Measurements from ENCODE around the gene DPH1.

Gene DPH1

DNA sequence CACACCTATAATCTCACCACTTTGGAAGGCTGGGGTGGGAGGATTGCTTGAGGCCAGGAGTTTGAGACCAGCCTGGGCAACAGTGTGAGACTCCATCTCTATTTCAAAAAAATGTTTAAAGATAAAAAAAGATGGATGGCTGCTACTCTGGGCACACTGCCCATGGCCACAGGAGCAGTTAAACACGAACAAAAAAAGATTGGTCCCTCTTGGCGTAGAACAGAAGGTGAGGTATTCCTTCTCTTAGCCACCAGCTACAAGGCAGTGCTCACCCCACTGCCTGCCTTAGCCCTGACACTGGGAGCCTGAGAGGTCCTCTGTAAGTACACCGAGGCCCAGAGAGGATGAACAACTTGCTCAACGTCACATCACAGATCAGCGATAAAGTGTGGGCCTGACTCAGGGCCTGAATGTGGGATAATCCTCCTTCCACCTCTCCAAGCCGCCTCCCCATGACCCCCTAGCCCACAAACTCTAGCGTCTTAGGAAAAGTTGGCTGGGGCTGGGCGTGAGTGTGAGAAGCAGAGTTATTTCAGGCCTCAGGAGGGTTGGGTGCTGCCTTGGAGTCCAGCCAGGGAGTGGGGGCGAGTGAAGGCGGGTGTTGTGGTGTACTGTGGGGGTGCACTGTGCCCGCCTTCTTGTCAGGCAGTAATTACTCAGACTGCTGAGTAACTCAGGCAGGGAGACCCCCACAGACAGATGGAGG is 2.3 kb upstream of the DPH1 start:
- DNase-seq (ENCODE audit: low read depth in 2 of 2), result no peak

DNA sequence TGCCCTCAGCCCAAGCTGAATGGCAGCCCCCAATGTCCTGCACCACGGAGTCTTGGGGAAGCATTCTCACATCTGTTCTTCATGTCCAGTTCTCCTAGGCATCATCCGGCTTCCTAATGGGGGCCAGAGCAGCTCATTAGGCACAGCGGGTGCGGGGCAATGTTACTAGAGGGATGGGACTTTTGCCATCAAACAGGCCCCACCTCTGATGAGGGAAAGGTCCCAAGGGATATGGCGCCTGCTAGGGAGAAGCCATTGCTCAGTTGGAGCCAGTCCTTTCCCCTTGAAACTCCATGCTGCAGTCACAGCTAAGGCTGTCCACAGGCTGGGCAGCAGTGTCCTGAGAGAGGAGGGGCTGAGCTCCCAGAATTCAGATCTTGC is 1.7 kb upstream of the DPH1 start:
- no peak for DNase-seq (ENCODE audit: low read depth in 2 of 2)

DNA sequence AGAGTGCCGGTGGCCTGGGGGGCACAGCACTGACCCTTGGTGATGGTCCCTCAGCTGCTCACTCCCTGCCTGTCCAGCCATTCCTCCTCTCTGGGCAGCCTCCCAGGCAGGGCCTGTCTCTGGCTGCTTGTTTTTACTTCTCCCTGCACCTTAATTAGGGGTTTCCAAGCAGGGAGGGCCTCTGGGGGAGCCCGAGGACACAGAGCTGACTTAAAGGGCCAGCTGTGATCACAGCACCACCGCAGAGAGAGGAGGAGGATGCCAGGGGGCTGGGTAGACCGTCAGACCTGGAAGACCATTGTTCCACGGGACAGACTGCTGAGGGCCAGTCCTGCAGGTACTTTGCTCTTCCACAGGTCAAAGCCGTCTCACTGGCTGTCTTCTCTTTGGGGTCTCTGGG is 1.2 kb upstream of the DPH1 start:
- DNase-seq (ENCODE audit: low read depth in 2 of 2), result no peak

DNA sequence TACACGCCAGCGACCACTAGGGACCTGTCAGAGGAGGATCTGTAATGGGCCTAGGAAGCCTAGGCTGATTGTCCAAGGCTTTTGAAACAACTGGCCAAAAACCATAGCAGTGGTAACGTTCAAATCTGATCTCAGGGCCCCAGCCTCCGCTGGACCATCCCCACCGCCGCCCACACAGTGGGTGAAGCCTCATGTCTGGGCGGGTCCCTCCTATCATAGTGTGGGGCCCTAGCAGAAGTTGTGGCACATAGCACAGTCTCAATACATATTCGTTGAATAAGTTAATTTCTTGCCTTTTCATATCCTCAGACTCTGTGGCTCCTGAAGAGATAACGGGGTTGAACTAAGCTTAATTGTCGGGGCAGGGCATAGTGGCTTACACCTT is 818 bp downstream of the DPH1 start:
- no peak for DNase-seq (ENCODE audit: low read depth in 2 of 2)

DNA sequence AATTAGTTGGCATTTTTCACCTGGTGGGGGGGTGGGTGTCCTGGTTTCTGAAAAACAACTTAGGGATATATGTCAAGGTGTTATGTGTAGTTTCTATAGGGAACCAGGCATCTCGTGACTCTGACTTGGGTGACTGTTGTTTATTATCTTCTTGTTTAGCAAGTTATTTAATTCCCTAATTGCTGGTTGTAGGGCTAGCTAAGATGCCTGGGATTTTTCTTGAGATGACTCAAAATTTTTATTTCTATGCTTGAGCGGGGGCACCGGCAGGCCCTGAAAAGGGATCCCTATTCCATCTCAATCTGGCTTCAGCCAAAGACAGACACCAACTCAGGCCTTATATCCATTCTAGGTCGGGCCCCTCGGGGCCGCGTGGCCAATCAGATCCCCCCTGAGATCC is 3.2 kb downstream of the DPH1 start:
- DNase-seq (ENCODE audit: low read depth in 2 of 2), result no peak

DNA sequence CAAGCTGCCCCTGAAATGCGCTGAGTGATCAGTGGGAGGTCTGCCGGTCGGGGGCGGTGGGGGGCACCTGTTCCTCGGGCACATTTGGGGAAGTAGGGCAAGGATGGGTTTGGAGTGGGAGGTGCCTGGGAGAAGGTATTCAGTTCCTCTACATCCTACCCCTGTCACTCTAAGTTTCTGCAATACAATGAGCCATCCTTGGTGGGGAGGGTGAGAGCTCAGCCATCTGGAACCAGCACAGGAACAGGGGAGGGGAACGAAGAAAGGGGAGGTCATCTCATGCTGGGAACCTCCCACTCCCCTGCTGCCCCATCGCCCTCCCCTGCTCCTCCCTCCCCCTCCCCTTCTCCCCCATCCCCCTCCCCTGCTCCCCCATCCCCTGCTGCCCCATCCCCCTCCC is 4.2 kb downstream of the DPH1 start:
- no peak for DNase-seq (ENCODE audit: low read depth in 2 of 2)

DNA sequence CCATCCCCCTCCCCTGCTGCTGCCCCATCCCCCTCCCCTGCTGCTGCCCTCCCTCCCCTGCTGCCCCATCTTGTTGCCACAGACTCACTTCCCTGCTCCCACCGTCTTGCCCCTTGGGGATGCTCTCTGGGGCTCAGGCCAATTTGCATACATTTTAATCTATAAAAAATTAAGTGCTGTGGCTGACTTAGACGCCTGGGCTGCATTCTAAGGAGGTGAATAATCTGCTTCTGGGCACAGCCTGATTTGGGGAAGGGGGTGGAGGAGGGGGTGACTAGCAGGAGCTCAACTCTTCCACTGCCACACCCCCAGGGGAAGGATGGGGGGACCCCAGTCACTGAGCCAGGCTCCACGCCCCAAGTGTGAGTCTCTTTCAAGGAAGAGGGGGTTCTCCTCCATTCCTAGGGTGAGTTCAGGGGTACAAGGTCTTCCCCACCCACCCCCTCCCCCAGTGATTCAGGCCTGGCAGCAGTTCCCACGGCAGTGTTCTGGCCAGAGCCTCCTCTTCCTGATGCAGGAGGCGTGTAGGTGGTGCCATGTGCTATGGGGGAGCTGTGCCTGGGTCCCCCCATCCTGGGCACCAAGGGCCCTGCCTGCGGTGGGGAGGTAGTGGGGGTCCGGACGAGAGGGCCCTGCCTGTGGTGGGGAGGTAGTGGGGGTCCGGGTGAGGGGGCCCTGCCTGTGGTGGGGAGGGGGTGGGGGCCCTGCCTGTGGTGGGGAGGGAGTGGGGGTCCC is 5.0 kb downstream of the DPH1 start:
- DNase-seq (ENCODE audit: low read depth in 2 of 2), result no peak

DNA sequence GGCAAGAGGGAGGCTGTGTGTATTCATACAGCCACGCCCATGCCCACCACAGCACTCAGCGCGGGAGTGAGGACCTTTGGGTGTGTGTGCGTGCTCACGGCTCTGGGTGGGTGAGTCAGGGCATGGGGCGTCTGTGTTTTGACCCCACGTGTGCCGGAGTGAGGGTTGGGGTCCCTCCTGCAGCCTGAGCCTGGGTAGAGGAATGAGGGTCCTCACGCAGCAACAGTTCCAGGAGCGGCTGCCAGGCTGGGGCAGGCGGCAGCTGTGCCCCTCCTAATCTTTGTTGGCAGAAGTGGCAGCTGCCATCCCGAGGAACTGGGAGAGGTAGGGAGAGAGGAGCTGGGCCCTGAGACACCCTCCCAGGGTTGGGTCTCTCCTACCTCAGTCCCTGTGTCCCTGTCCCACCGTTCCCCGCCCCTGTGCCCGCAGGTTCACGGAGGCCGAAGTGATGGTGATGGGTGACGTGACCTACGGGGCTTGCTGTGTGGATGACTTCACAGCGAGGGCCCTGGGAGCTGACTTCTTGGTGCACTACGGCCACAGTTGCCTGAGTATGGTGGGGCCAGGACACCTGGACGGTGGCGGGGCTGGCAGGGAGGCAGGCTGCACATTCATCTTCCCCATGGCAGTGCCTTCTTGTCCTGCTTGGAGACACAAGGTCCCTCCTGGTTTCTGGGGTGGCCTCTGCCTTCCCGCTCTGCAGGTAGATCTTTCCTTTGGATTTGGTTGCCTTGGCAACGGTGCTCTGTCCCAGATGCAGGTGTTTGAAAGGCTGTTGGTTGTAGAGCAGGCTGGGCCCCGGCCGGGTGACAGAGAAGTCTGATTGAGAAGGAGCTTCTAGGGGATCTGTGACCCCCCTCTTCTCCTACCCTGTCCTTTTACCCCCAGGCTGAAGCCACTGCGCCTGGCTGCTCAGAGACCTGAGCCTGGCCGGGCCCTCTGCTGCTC is 5.9 kb downstream of the DPH1 start:
- DNase-seq (ENCODE audit: low read depth in 2 of 2), result no peak

DNA sequence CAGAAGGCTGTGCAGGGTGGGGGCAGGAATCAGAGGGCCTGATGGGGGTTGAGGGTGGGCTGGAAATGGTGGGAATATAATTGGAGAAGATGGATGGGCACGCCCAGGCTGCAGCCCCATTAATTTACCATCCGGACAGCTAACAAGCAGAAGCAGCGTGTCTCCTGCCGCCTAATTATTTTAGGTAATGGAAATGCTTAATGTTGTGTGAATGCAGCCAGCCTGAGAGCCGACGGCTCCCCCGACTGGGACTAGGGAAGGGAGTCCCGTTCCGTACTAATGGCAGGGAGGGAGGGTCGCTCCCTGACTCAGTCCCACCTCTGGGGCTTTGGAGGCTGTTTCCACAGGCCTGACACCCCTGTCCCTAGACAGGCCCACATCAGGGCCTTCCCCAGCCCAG is 7.2 kb downstream of the DPH1 start:
- DNase-seq (ENCODE audit: low read depth in 2 of 2), result no peak

DNA sequence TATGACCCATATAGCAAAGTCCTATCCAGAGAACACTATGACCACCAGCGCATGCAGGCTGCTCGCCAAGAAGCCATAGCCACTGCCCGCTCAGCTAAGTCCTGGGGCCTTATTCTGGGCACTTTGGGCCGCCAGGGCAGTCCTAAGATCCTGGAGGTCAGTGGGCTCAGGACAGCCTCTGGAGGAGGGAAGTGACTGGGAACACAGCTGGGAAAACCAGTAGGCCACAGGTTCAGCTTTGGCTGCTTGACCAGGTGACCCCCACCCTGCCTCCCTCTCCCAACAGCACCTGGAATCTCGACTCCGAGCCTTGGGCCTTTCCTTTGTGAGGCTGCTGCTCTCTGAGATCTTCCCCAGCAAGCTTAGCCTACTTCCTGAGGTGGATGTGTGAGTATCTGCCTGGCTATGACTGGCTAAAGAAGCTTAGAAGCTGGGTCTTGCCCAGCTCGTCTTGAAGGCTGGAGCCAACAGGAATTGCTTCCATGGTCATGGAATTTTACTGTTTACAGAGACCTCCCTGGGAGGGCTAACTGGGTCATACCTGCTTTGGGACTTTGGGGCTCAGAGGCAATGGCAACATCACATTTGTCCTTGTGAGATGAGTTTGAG is 10.4 kb downstream of the DPH1 start:
- DNase-seq (ENCODE audit: low read depth in 2 of 2), result no peak

DNA sequence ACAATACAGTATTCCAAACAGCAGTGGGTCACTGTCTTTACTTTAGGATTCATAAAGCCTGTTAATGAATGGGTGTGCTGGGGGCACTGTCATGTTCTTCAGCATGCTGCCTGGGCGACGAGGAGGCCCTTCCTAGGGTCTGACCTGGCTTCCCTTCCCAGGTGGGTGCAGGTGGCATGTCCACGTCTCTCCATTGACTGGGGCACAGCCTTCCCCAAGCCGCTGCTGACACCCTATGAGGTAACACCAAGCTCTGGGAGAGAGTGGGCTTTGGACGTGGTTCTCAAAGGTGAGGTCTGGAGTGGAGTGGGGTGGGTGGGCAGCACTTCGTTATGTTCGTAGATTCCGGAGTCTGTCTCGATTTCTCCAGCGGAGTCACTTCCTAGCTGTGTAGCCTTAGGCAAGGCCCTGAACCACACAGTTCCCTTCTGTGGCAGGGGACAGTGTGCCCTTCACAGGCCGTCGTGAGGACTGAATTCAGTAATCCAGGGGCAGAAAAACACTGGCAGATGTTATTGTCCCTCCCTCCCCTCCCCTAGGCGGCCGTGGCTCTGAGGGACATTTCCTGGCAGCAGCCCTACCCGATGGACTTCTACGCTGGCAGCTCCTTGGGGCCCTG is 11.1 kb downstream of the DPH1 start:
- no peak for DNase-seq (ENCODE audit: low read depth in 2 of 2)

DNA sequence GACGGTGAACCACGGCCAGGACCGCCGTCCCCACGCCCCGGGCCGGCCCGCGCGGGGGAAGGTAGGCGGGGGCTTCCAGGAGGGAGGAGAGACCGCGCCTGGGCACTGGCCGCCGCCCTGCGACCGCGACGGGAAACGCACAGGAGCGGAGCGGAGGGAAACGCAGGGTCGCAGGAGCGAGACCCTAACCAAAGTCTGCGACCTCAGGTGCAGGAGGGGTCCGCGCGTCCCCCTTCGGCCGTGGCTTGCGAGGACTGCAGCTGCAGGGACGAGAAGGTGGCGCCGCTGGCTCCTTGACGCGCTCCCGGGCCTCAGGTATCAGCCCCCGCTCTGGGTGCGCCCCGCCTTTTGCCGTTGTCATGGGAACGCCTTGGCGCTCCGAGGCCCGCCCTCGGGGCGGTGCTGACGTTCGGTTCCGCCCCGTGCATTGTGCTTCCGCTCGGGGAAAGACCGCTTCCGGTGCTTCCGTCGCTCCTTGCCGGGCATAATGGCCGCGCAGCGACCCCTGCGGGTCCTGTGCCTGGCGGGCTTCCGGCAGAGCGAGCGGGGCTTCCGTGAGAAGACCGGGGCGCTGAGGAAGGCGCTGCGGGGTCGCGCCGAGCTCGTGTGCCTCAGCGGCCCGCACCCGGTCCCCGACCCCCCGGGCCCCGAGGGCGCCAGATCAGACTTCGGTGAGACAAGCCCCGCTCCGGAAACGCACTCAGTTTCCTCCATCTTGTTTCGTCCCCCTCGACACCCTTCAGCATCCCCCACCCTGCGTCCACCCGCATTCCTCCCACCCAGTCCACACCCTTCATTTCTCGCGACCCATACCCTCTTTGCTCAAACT is 11.8 kb downstream of the DPH1 start, which contains the start of gene OVCA2:
TSS of gene OVCA2 (plus strand) at position 462 of the 829 bp plus-strand sequence. CDS start at position 488, 26 bp downstream.
- peak; percentile 95 to 96 for DNase-seq (ENCODE audit: low read depth in 2 of 2)

DNA sequence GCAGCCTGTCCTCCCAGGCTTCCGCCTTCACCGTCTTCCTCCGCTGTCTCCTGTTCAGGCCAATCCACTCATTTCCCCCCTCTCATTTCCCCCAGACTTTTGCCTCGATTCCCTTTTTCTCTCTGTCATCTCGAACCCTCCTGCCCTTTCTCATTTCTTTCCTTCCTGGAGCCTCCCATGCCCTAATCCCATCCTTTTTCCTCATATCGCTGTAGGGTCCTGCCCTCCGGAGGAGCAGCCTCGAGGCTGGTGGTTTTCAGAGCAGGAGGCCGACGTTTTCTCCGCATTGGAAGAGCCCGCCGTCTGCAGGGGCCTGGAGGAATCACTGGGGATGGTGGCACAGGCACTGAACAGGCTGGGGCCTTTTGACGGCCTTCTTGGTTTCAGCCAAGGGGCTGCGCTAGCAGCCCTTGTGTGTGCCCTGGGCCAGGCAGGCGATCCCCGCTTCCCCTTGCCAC is 12.5 kb downstream of the DPH1 start:
- DNase-seq (ENCODE audit: low read depth in 2 of 2), result no peak

DNA sequence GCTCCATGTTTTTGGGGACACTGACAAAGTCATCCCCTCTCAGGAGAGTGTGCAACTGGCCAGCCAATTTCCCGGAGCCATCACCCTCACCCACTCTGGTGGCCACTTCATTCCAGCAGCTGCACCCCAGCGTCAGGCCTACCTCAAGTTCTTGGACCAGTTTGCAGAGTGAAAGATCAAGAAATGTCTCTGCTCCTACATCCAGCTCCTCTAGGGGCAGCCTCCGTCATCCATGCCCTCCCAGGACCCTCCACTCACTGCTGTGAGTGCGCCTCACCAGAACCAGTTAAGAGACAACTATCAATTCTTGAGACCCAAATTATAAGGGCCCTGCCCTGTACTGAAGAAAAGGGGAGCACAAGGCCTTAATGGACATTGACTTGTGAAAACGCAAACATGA is 13.0 kb downstream of the DPH1 start:
- no peak for DNase-seq (ENCODE audit: low read depth in 2 of 2)

DNA sequence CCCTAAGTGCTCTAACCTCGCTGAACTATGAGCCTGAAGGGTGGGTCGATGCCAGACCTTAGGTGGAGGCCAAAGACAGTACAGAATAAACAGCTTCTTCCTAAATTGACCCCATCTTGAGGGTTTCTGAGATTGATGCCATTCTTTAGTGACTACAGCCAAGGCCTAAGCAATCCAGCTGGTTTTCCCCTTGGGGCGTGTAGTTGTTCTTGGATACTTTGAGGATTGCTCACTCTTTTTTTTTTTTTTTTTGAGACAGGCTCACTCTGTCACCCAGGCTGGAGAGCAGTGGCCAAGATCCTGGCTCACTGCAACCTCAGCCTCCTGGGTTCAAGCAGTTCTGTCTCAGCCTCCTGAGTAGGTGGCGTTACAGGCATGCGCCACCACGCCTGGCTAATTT is 13.8 kb downstream of the DPH1 start:
- no peak for DNase-seq (ENCODE audit: low read depth in 2 of 2)

DNA sequence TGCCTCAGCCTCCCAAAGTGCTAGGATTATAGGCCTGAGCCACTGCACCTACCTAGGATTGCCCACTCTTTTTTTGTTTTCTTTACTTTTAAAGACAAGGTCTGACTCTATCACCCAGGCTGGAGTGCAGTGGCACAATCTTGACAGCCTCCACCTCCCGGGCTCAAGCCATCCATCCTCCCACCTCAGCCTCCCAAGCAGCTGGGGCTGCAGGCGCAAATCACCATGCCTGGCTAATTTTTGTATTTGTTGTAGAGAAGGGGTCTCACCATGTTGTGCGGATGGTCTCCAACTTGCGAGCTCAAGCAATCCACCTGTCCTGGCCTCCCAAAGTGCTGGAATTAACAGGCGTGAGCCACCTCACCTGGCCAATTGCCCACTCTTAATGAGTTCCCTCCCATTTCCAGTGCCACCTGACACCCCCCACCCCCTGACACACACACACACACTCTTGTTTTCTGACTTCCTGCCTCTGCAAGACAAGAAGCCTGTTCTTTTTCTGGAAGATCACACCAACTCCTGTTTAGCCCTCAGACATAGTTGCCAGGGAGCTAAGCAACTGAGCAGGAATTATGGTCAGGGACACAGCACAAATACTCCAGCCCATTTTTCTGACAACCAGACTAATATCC is 14.4 kb downstream of the DPH1 start:
- no peak for DNase-seq (ENCODE audit: low read depth in 2 of 2)

DNA sequence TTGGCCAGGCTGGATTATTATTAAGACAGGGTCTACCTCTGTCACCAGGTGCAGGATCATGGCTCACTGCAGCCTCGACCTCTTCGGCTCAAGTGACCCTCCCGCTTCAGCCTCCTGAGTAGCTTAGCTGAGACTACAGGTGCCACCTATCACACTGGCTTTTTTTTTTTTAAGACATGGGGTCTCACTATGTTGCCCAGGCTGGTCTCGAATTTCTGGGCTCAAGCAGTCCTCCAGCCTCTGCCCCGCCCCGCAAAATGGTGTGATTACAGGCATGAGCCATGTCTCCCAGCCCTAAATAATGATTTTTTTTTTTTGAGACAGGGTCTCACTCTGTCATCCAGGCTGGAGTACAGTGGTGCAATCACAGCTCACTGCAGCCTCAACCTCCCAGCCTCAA is 17.6 kb downstream of the DPH1 start:
- no peak for DNase-seq (ENCODE audit: low read depth in 2 of 2)

DNA sequence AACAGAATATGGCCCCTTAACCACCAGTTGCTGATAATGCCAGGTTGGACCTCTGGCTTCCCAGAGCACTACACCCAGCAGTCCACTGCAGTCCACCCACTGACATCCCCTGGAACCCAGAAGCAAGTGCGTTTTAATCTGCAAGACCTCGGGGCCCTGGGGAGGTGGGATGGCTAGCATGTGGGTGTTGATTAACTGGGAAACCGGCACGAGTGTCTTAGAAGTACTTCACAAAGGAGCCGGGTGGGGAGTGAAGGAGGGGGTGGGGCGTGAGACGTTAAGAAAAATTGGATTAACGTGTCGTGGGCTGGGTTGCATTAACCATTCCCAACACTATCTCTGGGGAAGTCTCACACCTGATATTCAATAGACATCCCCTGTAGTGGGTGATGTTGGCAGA is 18.9 kb downstream of the DPH1 start:
- no peak for DNase-seq (ENCODE audit: low read depth in 2 of 2)

DNA sequence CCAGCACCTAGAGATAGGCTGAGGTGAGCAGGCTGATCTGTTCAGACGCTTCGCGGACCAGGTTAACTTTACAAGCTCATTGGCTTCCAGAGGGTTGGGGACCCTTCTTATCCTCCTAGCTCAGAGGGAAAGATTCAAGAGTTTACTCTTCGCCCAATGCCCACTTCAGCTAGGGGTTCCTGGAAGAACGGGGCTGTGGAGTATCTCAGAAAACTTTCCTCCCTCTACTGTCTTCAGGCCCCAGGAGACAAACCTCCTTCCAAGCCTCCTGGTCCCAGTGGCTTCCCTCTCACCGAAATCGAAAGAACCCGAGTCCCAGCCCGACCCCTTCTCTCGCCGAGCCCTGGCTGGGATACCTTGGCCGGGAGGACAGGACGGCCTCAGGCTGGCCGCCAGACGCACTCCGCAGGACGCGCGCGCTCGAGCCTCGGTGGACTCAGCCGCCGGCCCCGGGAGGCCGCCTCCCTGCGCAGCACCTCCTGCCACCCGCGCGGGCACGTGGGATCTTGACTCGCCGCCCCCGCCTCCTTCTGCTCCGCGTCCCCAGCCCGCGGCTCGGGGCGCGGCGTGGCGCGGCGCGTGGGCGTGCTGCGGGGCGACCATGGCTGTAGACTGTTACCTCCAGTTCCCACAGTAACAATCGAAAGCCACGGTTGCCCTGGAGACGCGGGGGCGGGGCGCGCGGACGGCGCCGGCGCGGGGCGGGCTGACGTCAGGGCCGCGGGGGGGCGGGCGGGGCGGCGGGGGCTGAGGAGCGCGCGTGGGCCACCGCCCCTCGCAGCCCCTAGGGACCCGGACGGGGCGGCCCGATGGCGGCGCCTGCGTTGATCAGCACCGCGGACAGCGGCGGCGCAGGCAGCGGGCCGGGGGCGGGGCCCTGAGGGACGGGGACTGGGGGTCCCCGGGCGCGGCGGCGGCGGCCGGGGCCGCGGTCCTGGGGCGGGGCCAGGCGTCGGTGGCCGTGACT is 19.7 kb downstream of the DPH1 start:
- peak; percentile 88 for DNase-seq (ENCODE audit: low read depth in 2 of 2)

Measured in activated CD8-positive, alpha-beta memory T cell treated with anti-CD3 and anti-CD28 coated beads for 4 hours (primary cell).